Measurements from ENCODE around the gene ACTR10. TPM values are rescaled to one million over a fixed set of nuclear protein-coding genes. Genes with fewer than 3 reads are reported as not detected.

The ACTR10 gene
- 10 to 100 TPM; 79.0 to 89.0 (median 85.5) TPM for total RNA-seq (2021; fragmentation: NEBNext Ultra II Directional; extraction: Animal tissue kit (Norgen Biotek cat#: 25700))
- long read RNA-seq, transcript ACTR10-201 (13 exons, 2,419 nt), result major isoform, 152 of 170 reads
- long read RNA-seq, partial matches to known transcripts, result 11 of 170 reads
- long read RNA-seq, other reads (novel, unspliced or antisense), result 4 of 170 reads

DNA sequence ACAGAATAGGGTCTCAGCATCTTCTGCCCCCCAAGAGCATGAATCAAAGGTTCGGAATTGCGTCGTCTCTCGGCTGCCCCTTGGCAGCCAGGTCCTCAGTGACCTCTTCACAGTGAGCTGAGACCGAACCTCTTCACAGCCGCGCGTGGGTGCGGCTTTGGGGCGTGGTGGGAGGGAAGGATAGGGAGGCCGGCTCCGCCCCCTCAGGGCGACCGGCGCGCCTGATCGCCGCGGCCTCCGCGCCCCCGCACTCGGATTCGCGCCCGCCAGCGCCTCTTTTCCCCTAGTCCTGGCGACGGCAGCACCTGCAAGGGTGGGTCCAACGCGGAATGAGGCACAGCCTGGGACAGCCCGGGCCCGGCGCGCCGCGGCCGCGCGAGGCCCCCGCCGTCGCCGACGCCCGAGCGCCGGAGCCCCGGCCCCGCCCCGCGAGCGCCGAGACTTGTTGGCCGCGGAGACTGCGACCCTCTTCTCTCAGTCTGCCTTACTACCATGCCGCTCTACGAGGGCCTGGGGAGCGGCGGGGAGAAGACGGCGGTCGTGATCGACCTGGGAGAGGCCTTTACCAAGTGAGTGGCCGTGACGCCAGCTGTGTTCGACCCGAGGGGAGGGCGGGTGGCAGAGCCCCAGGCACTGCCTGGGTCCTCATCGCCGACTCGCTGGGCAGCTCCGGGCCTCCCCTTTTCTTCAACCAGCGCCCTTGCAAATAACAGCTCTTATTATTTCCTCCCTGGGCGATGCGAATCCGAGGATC, at the start of gene ACTR10:
ACTR10 (plus strand) TSS at position 424 of the 754 bp plus-strand sequence; CDS start at position 493, 69 bp downstream.
- TF ChIP-seq, protein P1, sequence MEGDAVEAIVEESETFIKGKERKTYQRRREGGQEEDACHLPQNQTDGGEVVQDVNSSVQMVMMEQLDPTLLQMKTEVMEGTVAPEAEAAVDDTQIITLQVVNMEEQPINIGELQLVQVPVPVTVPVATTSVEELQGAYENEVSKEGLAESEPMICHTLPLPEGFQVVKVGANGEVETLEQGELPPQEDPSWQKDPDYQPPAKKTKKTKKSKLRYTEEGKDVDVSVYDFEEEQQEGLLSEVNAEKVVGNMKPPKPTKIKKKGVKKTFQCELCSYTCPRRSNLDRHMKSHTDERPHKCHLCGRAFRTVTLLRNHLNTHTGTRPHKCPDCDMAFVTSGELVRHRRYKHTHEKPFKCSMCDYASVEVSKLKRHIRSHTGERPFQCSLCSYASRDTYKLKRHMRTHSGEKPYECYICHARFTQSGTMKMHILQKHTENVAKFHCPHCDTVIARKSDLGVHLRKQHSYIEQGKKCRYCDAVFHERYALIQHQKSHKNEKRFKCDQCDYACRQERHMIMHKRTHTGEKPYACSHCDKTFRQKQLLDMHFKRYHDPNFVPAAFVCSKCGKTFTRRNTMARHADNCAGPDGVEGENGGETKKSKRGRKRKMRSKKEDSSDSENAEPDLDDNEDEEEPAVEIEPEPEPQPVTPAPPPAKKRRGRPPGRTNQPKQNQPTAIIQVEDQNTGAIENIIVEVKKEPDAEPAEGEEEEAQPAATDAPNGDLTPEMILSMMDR (IDR thresholded peaks at IDR 0.05), result no peak
- H3K9me3 Mint-ChIP-seq, result no peaks in the 10 kb centered on the region
- H3K27ac Mint-ChIP-seq, result peak within 1 kb of the TSS; percentile 93
- peak within 1 kb of the TSS; percentile 99 for H3K4me3 Mint-ChIP-seq
- no peaks in the 10 kb centered on the region for H3K36me3 Mint-ChIP-seq (ENCODE audit: low read depth)
- peak; percentile 61 for DNase-seq
- H3K4me1 Mint-ChIP-seq (ENCODE audit: low read depth), result peaks cover 19% of the 10 kb centered on the region
- peaks cover 7% of the 10 kb centered on the region for H3K27me3 Mint-ChIP-seq (ENCODE audit: insufficient read depth)

DNA sequence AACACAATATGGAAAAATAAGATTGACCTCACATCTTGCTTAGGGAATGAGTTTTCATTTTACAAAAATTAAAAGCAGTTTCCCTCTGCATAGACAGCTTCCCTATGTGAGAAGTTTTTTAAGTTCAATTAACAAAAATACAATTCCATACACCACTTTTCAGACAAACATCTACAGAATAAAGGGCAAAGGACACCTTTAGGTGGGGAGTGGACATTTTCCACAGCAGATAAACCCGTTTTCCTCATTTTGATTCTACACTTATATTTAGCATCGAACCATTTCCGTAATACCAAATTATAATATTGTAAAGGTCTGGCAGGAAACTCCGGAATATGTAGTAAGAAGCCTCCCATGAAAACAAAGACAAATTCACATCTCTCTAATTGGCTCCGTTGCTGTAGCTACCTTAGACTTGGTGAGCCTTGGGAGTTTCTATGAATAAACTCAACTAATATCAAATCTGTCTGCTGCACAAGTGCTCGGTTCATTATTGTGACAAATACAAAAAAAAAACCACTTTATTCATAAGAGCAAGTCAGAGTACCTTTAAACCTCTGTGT, 49.6 kb upstream of the ACTR10 start:
- no peaks in the 10 kb centered on the region for H3K9me3 Mint-ChIP-seq
- TF ChIP-seq, protein P1 (IDR thresholded peaks at IDR 0.05), result no peak
- H3K27me3 Mint-ChIP-seq (ENCODE audit: insufficient read depth), result peaks cover 17% of the 10 kb centered on the region
- H3K36me3 Mint-ChIP-seq (ENCODE audit: low read depth), result no peaks in the 10 kb centered on the region
- peaks cover 14% of the 10 kb centered on the region for H3K4me1 Mint-ChIP-seq (ENCODE audit: low read depth)
- no peak for DNase-seq
- H3K4me3 Mint-ChIP-seq, result no peak overlapping the region
- H3K27ac Mint-ChIP-seq, result no peak overlapping the region

DNA sequence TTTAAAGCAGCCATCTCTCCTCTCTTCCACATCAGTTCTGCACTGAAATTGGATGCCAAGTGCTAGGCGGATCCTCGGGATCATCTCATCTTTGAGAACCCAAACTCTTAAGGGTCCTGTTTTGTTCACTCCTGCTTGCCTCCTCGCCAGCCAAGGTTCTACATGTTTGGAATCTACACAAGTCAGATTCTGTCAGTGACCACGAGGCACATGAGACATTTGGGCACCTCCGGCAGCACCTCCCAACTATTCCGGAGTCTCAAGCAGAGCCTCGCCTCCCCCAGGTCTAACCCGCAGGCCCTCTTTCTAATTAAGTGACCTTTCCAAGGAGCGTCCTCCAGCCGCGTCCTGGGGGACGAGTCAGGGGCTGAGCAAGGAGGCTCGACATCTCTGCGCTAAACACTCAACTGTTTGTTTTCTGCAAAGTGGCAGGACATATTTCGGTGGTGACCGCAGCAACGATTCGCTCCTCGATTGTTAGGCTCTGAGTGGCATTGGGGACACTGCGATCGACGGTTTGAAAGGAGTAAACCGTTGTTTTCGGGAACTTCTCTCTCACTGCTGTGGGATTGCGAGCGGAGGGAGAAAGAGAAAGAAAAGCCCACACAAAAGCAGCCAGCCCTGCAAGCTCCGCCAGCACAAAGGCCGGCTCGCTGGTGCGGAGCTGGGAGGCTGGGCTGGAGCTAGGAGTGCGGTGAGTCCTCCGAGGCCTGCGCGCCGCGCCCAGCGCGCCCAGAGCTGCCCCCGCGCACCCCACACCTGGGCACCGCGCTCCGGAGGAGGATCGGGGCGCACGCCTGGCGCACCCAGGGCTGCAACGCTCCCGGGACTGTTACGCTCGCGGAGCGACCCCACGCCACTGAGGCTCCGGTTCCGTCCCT, 48.6 kb upstream of the ACTR10 start:
- TF ChIP-seq, protein P1 (IDR thresholded peaks at IDR 0.05), result no peak
- H3K36me3 Mint-ChIP-seq (ENCODE audit: low read depth), result no peaks in the 10 kb centered on the region
- DNase-seq, result peak; percentile 3
- H3K4me1 Mint-ChIP-seq (ENCODE audit: low read depth), result peaks cover 14% of the 10 kb centered on the region
- no peak overlapping the region for H3K27ac Mint-ChIP-seq
- peaks cover 13% of the 10 kb centered on the region for H3K27me3 Mint-ChIP-seq (ENCODE audit: insufficient read depth)
- peak overlapping the region; percentile 87 for H3K4me3 Mint-ChIP-seq
- no peaks in the 10 kb centered on the region for H3K9me3 Mint-ChIP-seq

DNA sequence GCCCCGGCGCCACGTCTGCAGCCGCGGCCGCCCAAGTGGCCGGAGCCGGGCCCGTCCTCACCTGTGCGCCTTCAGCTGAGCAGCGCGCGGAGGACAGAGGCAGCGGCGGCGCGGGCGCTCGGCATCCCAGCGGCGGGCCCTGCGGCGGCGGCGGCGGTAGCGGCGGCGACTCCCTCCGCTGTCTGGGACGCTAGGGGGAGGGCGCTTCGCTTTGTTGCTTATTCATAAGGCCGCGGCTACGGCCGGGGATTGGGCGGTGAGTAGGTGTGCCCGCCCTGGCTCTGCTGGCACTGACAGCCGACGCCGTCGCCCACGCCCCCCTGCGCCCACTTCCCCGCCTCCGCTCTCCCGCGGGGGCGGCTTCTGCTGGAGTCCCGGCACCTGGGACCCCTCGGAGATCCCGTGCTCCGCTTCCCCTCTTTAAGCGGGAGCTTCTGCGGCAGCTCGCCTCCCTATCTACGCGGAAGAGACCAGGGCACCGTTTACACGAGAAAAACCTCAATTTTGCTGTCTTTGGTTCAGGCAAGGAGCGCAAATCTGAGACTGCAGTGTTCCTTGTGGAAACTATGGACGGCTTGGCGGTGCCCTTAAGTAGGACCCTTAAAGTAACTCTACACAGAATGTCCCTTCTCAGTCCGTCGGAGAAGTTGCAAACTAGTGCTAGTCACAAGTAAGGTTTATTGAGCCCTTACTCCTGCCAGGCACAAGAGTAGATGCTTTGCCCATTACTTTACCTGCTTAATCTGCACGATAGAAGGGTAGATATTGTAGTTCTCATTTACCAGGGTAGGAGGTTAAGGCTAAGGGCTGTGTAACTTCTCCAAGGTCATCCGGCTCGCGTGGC, 47.7 kb upstream of the ACTR10 start, which contains the start of gene ARMH4:
ARMH4 (minus strand) TSS at position 200 of the 844 bp plus-strand sequence. CDS start 12,855 bp downstream, outside the sequence.
- no peaks in the 10 kb centered on the region for H3K36me3 Mint-ChIP-seq (ENCODE audit: low read depth)
- H3K4me3 Mint-ChIP-seq, result peak within 1 kb of the TSS; percentile 87
- peaks cover 14% of the 10 kb centered on the region for H3K4me1 Mint-ChIP-seq (ENCODE audit: low read depth)
- no peaks in the 10 kb centered on the region for H3K9me3 Mint-ChIP-seq
- TF ChIP-seq, protein P1 (IDR thresholded peaks at IDR 0.05), result peak; percentile 48
- H3K27me3 Mint-ChIP-seq (ENCODE audit: insufficient read depth), result peaks cover 11% of the 10 kb centered on the region
- DNase-seq, result peak; percentile 57
- no peak within 1 kb of the TSS for H3K27ac Mint-ChIP-seq
